ENCODE results near the gene SV2C.

GRCh38 chr5:76363352-76364225 is 280.4 kb downstream of the SV2C start:
- TF ChIP-seq, protein P1, sequence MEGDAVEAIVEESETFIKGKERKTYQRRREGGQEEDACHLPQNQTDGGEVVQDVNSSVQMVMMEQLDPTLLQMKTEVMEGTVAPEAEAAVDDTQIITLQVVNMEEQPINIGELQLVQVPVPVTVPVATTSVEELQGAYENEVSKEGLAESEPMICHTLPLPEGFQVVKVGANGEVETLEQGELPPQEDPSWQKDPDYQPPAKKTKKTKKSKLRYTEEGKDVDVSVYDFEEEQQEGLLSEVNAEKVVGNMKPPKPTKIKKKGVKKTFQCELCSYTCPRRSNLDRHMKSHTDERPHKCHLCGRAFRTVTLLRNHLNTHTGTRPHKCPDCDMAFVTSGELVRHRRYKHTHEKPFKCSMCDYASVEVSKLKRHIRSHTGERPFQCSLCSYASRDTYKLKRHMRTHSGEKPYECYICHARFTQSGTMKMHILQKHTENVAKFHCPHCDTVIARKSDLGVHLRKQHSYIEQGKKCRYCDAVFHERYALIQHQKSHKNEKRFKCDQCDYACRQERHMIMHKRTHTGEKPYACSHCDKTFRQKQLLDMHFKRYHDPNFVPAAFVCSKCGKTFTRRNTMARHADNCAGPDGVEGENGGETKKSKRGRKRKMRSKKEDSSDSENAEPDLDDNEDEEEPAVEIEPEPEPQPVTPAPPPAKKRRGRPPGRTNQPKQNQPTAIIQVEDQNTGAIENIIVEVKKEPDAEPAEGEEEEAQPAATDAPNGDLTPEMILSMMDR (IDR thresholded peaks at IDR 0.05): no peak
- TF ChIP-seq POLR2A (IDR thresholded peaks at IDR 0.05) (no peak), EP300 (IDR thresholded peaks at IDR 0.05) (no peak)

All from tibial nerve (tissue), 4 donors.